Endothelial cell of umbilical vein (primary cell): ENCODE data around the gene PRR11.

Experiments
- EZH2 ChIP-seq: IDR thresholded peaks from 2 replicates; pipeline ENCODE4 v1.6.1; 2012; ENCODE audit warnings: borderline replicate concordance, low read depth, mild to moderate bottlenecking, moderate library complexity, low read length, inconsistent platforms; ENCODE audit not compliant: severe bottlenecking
- FOS ChIP-seq: IDR thresholded peaks from 2 replicates; pipeline ENCODE4 v1.6.1; 2011; ENCODE audit warnings: mild to moderate bottlenecking, low read length, moderate library complexity, borderline replicate concordance; ENCODE audit not compliant: insufficient read depth
- JUN ChIP-seq: IDR thresholded peaks from 2 replicates; pipeline ENCODE4 v1.6.1; 2011; ENCODE audit warnings: borderline replicate concordance, low read depth; ENCODE audit not compliant: insufficient read length, insufficient read depth
- MYC ChIP-seq: IDR thresholded peaks from one replicate; pipeline ENCODE4 v1.6.1; 2011; ENCODE audit warnings: mild to moderate bottlenecking, low read depth, low read length
- POLR2A ChIP-seq: IDR thresholded peaks from 2 replicates; pipeline ENCODE4 v1.6.1; 2012; ENCODE audit warnings: low read depth, mild to moderate bottlenecking, control low read depth, low read length
- POLR2AphosphoS5 ChIP-seq: IDR thresholded peaks from 2 replicates; pipeline ENCODE4 v1.6.1; 2012; ENCODE audit warnings: low read depth, mild to moderate bottlenecking, control low read depth, low read length, moderate library complexity; ENCODE audit not compliant: insufficient read depth
- TF ChIP-seq, protein P1 (sequence below), 2 donors: IDR thresholded peaks; 1 replicate in 1 of 2; 2 replicates in 1 of 2; pipeline ENCODE4 v1.5.1; 2011; ENCODE audit warnings: low read length in 2 of 2, mild to moderate bottlenecking in 2 of 2, moderate library complexity in 2 of 2, control low read depth in 1 of 2, inconsistent platforms in 1 of 2, low read depth in 1 of 2; ENCODE audit not compliant: insufficient read depth in 1 of 2; ENCODE audit errors: extremely low read depth in 1 of 2
- TF ChIP-seq, protein P2 (sequence below): IDR thresholded peaks from 2 replicates; pipeline ENCODE4 v1.6.1; 2011; ENCODE audit not compliant: insufficient read depth, insufficient read length

DNA sequence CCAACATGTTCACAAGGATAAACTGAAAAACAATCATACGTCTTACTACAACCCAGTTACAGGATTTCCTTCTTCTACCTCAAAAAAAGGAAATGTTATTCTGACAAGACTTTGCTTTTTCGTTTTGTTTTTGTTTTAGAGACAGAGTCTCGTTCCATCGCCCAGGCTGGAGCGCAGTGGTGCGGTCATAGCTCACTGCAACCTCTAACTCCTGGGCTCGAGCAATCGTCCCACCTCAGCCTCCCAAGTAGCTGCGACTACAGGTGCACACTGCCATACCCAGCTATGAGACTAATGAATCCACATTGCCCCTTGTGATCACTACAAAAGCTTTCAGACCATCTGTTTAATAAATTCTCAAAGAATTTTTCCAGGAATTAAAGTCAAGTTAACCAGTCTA lies 40.1 kb upstream of the PRR11 start:
- TF ChIP-seq, protein P1, sequence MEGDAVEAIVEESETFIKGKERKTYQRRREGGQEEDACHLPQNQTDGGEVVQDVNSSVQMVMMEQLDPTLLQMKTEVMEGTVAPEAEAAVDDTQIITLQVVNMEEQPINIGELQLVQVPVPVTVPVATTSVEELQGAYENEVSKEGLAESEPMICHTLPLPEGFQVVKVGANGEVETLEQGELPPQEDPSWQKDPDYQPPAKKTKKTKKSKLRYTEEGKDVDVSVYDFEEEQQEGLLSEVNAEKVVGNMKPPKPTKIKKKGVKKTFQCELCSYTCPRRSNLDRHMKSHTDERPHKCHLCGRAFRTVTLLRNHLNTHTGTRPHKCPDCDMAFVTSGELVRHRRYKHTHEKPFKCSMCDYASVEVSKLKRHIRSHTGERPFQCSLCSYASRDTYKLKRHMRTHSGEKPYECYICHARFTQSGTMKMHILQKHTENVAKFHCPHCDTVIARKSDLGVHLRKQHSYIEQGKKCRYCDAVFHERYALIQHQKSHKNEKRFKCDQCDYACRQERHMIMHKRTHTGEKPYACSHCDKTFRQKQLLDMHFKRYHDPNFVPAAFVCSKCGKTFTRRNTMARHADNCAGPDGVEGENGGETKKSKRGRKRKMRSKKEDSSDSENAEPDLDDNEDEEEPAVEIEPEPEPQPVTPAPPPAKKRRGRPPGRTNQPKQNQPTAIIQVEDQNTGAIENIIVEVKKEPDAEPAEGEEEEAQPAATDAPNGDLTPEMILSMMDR (IDR thresholded peaks at IDR 0.05; ENCODE audit: extremely low read depth in 1 of 2, insufficient read depth in 1 of 2, low read depth in 1 of 2, low read length in 2 of 2): no peak
- TF ChIP-seq POLR2AphosphoS5: no peak
- TF ChIP-seq, protein P2, sequence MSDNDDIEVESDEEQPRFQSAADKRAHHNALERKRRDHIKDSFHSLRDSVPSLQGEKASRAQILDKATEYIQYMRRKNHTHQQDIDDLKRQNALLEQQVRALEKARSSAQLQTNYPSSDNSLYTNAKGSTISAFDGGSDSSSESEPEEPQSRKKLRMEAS: no peak
- TF ChIP-seq MYC: no peak
- no peak for TF ChIP-seq EZH2
- TF ChIP-seq POLR2A: no peak
- TF ChIP-seq FOS: no peak
- TF ChIP-seq JUN: no peak
